PC-9 (cell line): ENCODE results near the gene C1orf87.

Source experiments
- EZH2 ChIP-seq: fragments of 200-600 bp; sonication (generic); IDR thresholded peaks from 2 replicates; pipeline ENCODE4 v1.8.0; 2017; ENCODE audit warnings: antibody characterized with exemption, low read depth
- TF ChIP-seq, protein P1 (sequence below): fragments of 200-600 bp; sonication (generic); conservative IDR thresholded peaks from 2 replicates; pipeline ENCODE4 v1.6.1; 2017; ENCODE audit warnings: mixed run types, antibody characterized with exemption, mild to moderate bottlenecking, moderate library complexity

DNA sequence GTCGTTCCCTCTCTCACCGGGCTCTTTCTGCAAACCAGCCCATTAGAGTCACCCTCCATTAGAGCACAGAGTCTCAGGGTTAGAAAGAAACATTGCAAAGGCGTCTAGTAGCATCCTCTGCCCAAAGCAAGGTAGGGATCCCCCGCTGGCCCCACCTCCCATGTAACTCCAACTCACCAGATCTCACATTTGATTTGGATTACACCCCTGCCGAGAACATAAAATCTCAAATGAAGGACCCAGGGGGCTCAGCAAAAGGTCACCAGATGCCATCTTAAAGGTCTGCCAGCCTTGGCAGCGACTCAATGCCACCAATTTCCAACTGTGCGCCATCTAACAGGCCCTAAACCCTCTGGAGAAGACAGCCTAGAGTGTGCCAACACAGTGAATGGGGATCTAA lies 14.1 kb downstream of the C1orf87 start:
- TF ChIP-seq, protein P1, sequence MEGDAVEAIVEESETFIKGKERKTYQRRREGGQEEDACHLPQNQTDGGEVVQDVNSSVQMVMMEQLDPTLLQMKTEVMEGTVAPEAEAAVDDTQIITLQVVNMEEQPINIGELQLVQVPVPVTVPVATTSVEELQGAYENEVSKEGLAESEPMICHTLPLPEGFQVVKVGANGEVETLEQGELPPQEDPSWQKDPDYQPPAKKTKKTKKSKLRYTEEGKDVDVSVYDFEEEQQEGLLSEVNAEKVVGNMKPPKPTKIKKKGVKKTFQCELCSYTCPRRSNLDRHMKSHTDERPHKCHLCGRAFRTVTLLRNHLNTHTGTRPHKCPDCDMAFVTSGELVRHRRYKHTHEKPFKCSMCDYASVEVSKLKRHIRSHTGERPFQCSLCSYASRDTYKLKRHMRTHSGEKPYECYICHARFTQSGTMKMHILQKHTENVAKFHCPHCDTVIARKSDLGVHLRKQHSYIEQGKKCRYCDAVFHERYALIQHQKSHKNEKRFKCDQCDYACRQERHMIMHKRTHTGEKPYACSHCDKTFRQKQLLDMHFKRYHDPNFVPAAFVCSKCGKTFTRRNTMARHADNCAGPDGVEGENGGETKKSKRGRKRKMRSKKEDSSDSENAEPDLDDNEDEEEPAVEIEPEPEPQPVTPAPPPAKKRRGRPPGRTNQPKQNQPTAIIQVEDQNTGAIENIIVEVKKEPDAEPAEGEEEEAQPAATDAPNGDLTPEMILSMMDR = no peak
- no peak for TF ChIP-seq EZH2
